AG10803 (cell line): ENCODE measurements around the gene IFRD2.
A peak's percentile ranks its signal among the peaks of the same experiment; 100 is the strongest.
"Not testable (repeated sequence)": the region's sequence is repeated elsewhere in the genome, so short reads cannot be mapped to it uniquely, and the experiment has no call there.

Source experiments
- DNase-seq: peaks from one replicate; pipeline ENCODE4 v3.0.0; 2010; ENCODE audit warnings: low read depth
- H3K4me3 ChIP-seq: 2 replicates; pipeline ENCODE4 v1.5.1; 2011; ENCODE audit warnings: mild to moderate bottlenecking, low read length, control low read depth
- CTCF ChIP-seq: conservative IDR thresholded peaks from 2 replicates; pipeline ENCODE4 v1.5.1; 2011; ENCODE audit warnings: mild to moderate bottlenecking, low read length, control low read depth, inconsistent platforms

Gene IFRD2

DNA sequence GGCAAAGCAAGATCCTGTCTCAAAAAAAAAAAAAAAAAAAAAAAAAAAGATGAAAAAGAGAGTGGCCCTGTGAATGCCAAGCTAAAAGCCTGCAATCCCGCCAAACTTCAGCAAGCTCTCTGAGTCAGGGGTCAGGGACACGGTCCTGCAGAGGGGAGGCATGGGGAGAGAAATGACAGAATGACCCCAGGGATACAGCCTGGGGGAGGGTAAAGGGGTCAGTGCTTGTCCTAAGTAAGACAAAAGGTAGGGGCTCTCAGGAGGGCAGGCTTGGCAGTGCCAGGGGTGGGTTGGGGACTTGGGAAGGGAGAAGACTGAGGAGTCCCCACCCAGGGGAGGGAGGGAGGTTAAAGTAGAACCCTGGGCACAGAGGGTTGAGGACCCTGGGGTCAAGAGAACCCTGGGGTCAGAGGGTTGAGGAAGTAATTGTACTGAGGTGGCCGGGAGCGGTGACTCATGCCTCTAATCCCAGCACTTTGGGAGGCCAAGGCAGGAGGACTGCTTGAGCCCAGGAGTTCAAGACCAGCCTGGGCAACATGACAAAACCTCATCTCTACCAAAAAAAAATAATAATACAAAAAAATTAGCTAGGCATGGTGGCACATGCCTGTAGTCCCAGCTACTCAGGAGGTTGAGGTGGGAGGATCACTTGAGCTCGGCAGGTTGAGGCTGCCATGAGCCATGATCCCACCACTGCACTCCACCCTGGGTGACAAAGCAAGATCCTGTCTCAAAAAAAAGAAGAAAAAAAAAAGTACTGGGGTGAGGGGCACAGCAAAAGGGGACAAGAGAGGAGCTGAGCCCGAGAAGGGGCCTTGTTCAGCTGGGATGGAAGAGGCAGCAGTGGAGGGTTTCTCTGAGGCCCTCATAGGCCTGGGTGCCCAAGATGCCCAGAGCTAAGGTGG, 28.5 kb downstream of the IFRD2 start:
- no peak for DNase-seq
- no peak overlapping the region for H3K4me3 ChIP-seq
- TF ChIP-seq CTCF = no peak

GRCh38 chr3:50262778-50263177, 29.5 kb downstream of the IFRD2 start:
- H3K4me3 ChIP-seq = no peak overlapping the region
- no peak for DNase-seq
- TF ChIP-seq CTCF = no peak

- DNase-seq, H3K4me3 ChIP-seq: not testable (repeated sequence)
Observed at GRCh38 chr3:50262200-50262599, 30.0 kb downstream of the IFRD2 start.

- DNase-seq = no peak
- no peak overlapping the region for H3K4me3 ChIP-seq
Observed at GRCh38 chr3:50261505-50261904, 30.7 kb downstream of the IFRD2 start.

DNA sequence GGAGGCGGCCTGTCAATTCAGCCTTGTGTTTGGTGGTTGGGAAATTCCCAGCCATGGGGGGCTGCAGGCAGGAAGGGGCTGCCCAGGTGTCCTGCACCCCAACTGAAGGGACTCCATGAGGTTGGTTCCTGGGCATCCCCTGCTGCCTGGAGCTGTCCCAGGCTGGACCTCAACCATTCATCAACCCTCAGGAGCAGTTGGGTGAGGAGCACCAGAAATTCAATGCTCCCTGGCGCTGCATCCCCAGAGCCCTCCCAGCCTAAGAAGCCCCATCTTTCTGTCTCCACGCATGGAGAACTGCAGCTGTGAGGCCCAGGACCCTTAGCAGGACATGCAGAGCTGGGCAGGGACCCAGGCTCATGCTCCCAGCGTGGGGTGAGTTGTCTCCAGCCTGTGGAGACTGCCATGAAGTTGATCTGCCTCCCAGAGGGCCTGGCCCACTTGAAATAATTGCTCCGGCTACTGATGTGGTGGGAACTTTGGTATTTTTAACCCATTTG, 31.2 kb downstream of the IFRD2 start:
- peak overlapping the region; percentile 60 for H3K4me3 ChIP-seq
- no peak for DNase-seq
- no peak for TF ChIP-seq CTCF

More at GRCh38 chr3:50261505-50261904, 30.7 kb downstream of the IFRD2 start:
- no peak for TF ChIP-seq CTCF

DNA sequence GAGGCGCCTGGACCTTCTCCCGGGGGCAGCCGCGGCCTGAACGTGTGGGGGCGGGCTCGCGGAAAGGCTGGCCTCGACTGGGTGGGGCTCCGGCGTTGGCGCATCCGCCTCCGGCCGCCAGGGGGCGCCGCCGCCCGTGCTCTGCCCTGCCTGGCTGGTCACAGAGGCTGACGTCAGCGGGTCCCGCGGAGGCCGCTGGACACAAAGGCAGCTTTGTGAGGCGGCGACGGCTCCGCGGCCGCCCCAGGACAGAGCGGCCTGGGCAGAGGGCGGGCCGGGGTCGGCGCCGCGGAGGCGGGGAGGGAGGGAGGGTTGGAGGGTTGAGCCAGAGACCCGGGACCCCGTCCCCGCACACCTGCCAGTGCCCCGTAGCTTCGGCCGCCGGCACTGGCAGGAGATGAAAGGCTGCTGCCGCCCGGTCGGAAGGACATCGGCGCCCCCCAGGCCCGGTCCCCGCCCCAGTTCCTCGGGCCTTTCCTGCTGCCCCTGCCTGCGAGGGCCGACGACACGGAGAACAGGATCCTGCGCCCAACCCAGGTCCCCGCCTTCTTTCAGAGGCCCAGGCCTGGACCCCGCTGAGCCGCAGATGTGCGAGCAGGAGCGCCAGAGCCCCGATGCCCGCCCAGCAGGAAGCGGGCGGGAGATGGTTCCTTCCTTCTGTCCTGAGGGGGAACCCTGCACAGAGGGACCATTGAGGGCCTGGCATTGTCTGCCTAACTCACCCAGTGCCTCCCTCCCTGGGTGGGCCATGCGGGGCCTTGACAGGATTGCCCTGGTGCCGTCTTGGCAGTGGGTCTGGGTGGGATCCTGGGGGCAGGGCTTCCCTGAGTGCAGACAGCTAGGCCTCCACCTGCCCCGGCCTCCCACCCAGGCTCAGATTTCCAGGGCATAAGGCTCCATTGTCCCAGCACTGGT, 31.9 kb downstream of the IFRD2 start:
- peak overlapping the region; percentile 60 for H3K4me3 ChIP-seq
- peak; percentile 86 for DNase-seq
- TF ChIP-seq CTCF = peak; percentile 59

- no peak for DNase-seq
- H3K4me3 ChIP-seq = no peak overlapping the region
- no peak for TF ChIP-seq CTCF
Observed at GRCh38 chr3:50259432-50260026, 32.7 kb downstream of the IFRD2 start.
